CD4-positive, alpha-beta T cell (primary cell): Measurements from ENCODE around the gene IQGAP2. TPM values are rescaled to one million over a fixed set of nuclear protein-coding genes. Genes with fewer than 3 reads are reported as not detected.

Experiments
- ATAC-seq: fragments of 200-7000 bp; cut with Tn5 transposase; one replicate; pipeline ENCODE4 v1.10.0; 2022; ENCODE audit warnings: mild to moderate bottlenecking; ENCODE audit not compliant: poor library complexity
- CTCF ChIA-PET: fragments of 350-600 bp; sonication (Branson Sonifier 250); formaldehyde crosslinking; loops from one replicate; lab custom pipeline; 2021; ENCODE audit warnings: antibody characterized with exemption, inconsistent platforms; lab: Charles Lee
- POLR2A ChIA-PET: fragments of 350-600 bp; sonication (Branson Sonifier 250); formaldehyde crosslinking; loops from one replicate; lab custom pipeline; 2021; ENCODE audit warnings: antibody characterized with exemption, inconsistent platforms; lab: Charles Lee
- DNase-seq, 14 experiments: peaks; one replicate each; pipeline ENCODE4 v3.0.0-alpha.2; 2013 to 2020; ENCODE audit warnings: mixed read lengths in 2 of 14
- H3K27ac ChIP-seq, 2 donors: one replicate each; pipeline versions ENCODE4 v1.5.1 to v1.7.0; 2013; ENCODE audit warnings: low read length in 2 of 2, low read depth in 1 of 2, mild to moderate bottlenecking in 1 of 2
- H3K27me3 ChIP-seq, 2 experiments: 1 replicate in 1 of 2; 2 replicates in 1 of 2; pipeline versions ENCODE4 v1.6.1 to v1.7.0; 2013; ENCODE audit warnings: low read length in 2 of 2, control low read depth in 1 of 2, mild to moderate bottlenecking in 1 of 2, moderate library complexity in 1 of 2; ENCODE audit not compliant: insufficient read depth in 2 of 2, control insufficient read depth in 1 of 2
- H3K36me3 ChIP-seq: one replicate; pipeline ENCODE4 v1.6.1; 2013; ENCODE audit warnings: low read length, control low read depth; ENCODE audit not compliant: insufficient read depth
- H3K4me1 ChIP-seq: one replicate; pipeline ENCODE4 v1.6.1; 2013; ENCODE audit warnings: low read length, control low read depth; ENCODE audit not compliant: insufficient read depth
- H3K4me3 ChIP-seq: one replicate; pipeline ENCODE4 v1.5.1; 2013; ENCODE audit warnings: mild to moderate bottlenecking, low read length, moderate library complexity
- H3K9me3 ChIP-seq, 2 experiments: 1 replicate in 1 of 2; 2 replicates in 1 of 2; pipeline versions ENCODE4 v1.6.1 to v1.7.0; 2013; ENCODE audit warnings: low read length in 2 of 2, mild to moderate bottlenecking in 2 of 2, control low read depth in 1 of 2, moderate library complexity in 1 of 2; ENCODE audit not compliant: control insufficient read depth in 1 of 2, insufficient read depth in 1 of 2
- H3K27ac Mint-ChIP-seq: one replicate; pipeline ENCODE4 v1.8.0; 2020; ENCODE audit warnings: mixed read lengths
- H3K27me3 Mint-ChIP-seq: one replicate; pipeline ENCODE4 v1.8.0; 2021; ENCODE audit warnings: mixed read lengths
- H3K36me3 Mint-ChIP-seq: one replicate; pipeline ENCODE4 v1.8.0; 2021; ENCODE audit warnings: low read depth, mixed read lengths
- H3K4me1 Mint-ChIP-seq: one replicate; pipeline ENCODE4 v1.8.0; 2021; ENCODE audit warnings: low read depth, mixed read lengths
- H3K4me3 Mint-ChIP-seq: one replicate; pipeline ENCODE4 v1.8.0; 2020; ENCODE audit warnings: mild to moderate bottlenecking, mixed read lengths
- H3K9me3 Mint-ChIP-seq: one replicate; pipeline ENCODE4 v1.8.0; 2020; ENCODE audit warnings: mixed read lengths
- intact Hi-C, 2 experiments: fragments of 100-400 bp; cut with DNase I in 1 of 2; cut with micrococcal nuclease in 1 of 2; formaldehyde crosslinking; loops; one replicate each; pipeline versions ENCODE4 v1.15.1 to v1.9.0; 2023 to 2025; cut with DNase I, micrococcal nuclease
- total RNA-seq, 174 experiments: library from RNA in 2 of 174; stranded (reverse) in 2 of 174; gene quantifications; one replicate each; pipeline ENCODE4 v1.2.3 and lab custom pipeline; 2021 to 2026
- TF ChIP-seq, protein P1 (sequence below): fragments of 200-600 bp; IDR thresholded peaks from one replicate; pipeline ENCODE4 v1.8.0; 2022; ENCODE audit warnings: antibody characterized with exemption, mild to moderate bottlenecking

IQGAP2 gene
- total RNA-seq, 2 experiments from 2014 or later, result 58.8 TPM

DNA sequence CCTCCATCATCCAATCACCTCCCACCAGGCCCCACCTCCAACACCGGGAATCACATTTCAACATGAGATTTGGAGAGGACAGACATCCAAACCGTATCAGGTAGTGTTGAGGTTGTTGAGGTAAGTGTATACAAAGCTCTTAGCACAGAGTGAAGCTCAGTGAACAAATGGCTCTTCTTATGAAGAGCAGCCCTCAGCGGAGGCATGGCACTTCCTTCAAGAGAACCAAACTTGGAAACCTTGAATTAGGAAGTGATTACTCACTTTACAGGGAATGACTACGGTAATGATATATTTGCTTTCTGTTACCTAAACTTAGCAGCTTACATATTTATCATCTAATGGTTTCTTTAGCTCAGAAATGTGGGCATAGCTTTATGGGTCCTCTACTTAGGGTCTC, 92.8 kb downstream of the IQGAP2 start:
- CTCF ChIA-PET, result no interaction called here
- Mint-ChIP-seq H3K4me1 (peaks cover 77% of the 10 kb centered on the region), H3K9me3 (no peaks in the 10 kb centered on the region), H3K27ac (peak overlapping the region; percentile 7), H3K27me3 (no peaks in the 10 kb centered on the region), H3K4me3 (no peak overlapping the region), H3K36me3 (peaks cover 5% of the 10 kb centered on the region)
- Histone ChIP-seq H3K27ac (no peak overlapping the region), H3K4me1 (peaks cover 9% of the 10 kb centered on the region), H3K27me3 (no peaks in the 10 kb centered on the region), H3K4me3 (no peak overlapping the region), H3K9me3 (no peaks in the 10 kb centered on the region), H3K36me3 (peaks cover 3% of the 10 kb centered on the region)
- no peak for DNase-seq
- intact Hi-C loops, result no loop called here
- TF ChIP-seq, protein P1, sequence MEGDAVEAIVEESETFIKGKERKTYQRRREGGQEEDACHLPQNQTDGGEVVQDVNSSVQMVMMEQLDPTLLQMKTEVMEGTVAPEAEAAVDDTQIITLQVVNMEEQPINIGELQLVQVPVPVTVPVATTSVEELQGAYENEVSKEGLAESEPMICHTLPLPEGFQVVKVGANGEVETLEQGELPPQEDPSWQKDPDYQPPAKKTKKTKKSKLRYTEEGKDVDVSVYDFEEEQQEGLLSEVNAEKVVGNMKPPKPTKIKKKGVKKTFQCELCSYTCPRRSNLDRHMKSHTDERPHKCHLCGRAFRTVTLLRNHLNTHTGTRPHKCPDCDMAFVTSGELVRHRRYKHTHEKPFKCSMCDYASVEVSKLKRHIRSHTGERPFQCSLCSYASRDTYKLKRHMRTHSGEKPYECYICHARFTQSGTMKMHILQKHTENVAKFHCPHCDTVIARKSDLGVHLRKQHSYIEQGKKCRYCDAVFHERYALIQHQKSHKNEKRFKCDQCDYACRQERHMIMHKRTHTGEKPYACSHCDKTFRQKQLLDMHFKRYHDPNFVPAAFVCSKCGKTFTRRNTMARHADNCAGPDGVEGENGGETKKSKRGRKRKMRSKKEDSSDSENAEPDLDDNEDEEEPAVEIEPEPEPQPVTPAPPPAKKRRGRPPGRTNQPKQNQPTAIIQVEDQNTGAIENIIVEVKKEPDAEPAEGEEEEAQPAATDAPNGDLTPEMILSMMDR, result no peak
- POLR2A ChIA-PET, result interaction anchor here (1.2 kb wide), 1 partner anchor 12 kb away, joined by 3 read pairs; no protein-coding TSS in a partner anchor
- no peak for ATAC-seq

DNA sequence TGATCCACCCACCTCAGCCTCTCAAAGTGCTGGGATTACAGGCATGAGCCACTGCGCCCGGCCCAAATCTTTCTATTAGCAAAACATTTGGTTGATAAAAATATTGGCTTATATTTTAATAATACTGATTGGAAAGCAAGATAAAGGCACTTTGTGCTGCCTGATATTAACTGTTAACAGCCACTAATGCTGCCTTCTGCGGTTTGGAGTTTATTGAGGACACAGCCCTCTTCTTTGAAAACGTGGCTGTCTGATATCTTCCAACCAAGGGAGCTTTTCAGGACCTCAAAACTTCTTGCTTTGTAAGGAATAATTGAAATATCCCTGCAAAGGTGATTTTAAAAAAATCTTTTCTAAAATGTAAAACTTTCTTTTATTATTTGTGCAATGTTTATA, 94.0 kb downstream of the IQGAP2 start:
- peaks cover 3% of the 10 kb centered on the region for H3K36me3 ChIP-seq
- no peaks in the 10 kb centered on the region for H3K27me3 Mint-ChIP-seq
- H3K4me1 Mint-ChIP-seq, result peaks cover 71% of the 10 kb centered on the region
- CTCF ChIA-PET, result interaction anchor here (0.9 kb wide), 1 partner anchor 78 kb away, joined by 3 read pairs; no protein-coding TSS in a partner anchor
- no peak overlapping the region for H3K4me3 Mint-ChIP-seq
- H3K9me3 ChIP-seq, result no peaks in the 10 kb centered on the region
- no peak overlapping the region for H3K4me3 ChIP-seq
- DNase-seq (no peak), ATAC-seq (no peak)
- H3K9me3 Mint-ChIP-seq, result no peaks in the 10 kb centered on the region
- H3K27ac Mint-ChIP-seq, result no peak overlapping the region
- POLR2A ChIA-PET, result no interaction called here
- intact Hi-C loops, result no loop called here
- peaks cover 8% of the 10 kb centered on the region for H3K36me3 Mint-ChIP-seq
- TF ChIP-seq, protein P1, result no peak
- H3K4me1 ChIP-seq, result peaks cover 13% of the 10 kb centered on the region
- no peak overlapping the region for H3K27ac ChIP-seq
- no peaks in the 10 kb centered on the region for H3K27me3 ChIP-seq

DNA sequence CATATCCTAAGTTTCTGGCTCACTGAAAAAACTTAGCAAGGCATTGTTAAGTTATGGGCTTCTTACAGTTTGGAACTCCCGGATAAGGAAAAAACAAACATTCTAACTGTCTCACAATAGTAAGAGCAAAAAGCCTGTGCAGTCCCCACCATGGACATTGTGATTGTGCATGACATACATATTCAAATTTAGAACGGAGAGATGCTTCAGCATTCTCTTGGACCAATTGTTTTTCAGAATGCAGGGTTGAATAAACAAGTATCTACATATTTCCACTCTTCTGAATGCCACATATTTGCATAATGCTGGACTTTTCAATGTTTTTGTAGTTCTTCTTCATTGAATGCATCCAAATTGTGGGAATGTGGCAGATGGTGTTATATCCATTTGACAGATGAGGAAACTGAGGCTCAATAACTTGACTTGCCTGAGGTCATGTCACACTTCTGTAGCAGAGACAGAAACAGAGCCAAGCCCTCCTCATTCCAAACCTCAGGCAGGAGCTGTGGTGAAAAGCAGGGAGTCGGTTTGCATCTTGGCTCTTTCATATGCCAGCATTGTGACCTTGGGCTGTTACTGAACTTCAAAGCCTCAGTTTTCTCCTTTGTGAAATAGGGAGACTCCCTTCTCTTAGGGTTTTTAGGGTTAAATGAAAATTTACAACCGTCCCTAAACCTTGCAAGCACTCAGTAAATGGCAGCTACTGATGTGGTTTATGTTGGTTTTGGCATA, 95.1 kb downstream of the IQGAP2 start:
- Mint-ChIP-seq H3K27ac (peak overlapping the region; percentile 44), H3K9me3 (no peaks in the 10 kb centered on the region), H3K27me3 (no peaks in the 10 kb centered on the region), H3K4me1 (peaks cover 68% of the 10 kb centered on the region), H3K4me3 (no peak overlapping the region), H3K36me3 (peaks cover 8% of the 10 kb centered on the region)
- DNase-seq, result no peak
- no peak overlapping the region for H3K4me3 ChIP-seq
- ChIA-PET POLR2A (no interaction called here), CTCF (interaction anchor here (1.2 kb wide), 1 partner anchor 95 kb away, joined by 3 read pairs; the partner anchor contains the start of gene IQGAP2)
- intact Hi-C loops, result no loop called here
- H3K9me3 ChIP-seq, result no peaks in the 10 kb centered on the region
- H3K36me3 ChIP-seq, result peaks cover 3% of the 10 kb centered on the region
- TF ChIP-seq, protein P1, result no peak
- H3K27me3 ChIP-seq, result no peaks in the 10 kb centered on the region
- no peak overlapping the region for H3K27ac ChIP-seq
- peaks cover 13% of the 10 kb centered on the region for H3K4me1 ChIP-seq
- ATAC-seq, result no peak
